A673 (cell line): Measurements from ENCODE around the gene THAP3. TPM values are rescaled to one million over a fixed set of nuclear protein-coding genes. Genes with fewer than 3 reads are reported as not detected.

Experiments
- BruUV-seq: library from RNA; stranded (reverse); fragments of 400-500 nt; replicated peaks from 2 replicates; lab custom pipeline; 2021; lab: Mats Ljungman, UMichigan
- CTCF ChIA-PET: fragments of 300-600 bp; sonication (Branson Sonifier 250); formaldehyde crosslinking; loops from one replicate; lab custom pipeline; 2022; ENCODE audit warnings: antibody characterized with exemption; lab: Charles Lee
- POLR2A ChIA-PET: fragments of 300-600 bp; sonication (Branson Sonifier 250); formaldehyde crosslinking; loops from one replicate; lab custom pipeline; 2022; ENCODE audit warnings: antibody characterized with exemption; ENCODE audit not compliant: low non-redundant PET; lab: Charles Lee
- DNase-seq: peaks from one replicate; pipeline ENCODE4 v3.0.0-alpha.2; 2015; ENCODE audit warnings: low spot score
- H3K27ac ChIP-seq: fragments of 200-600 bp; sonication (generic); 2 replicates; pipeline ENCODE4 v1.5.1; 2016; ENCODE audit warnings: mixed run types, low read depth, mild to moderate bottlenecking, mixed read lengths, antibody characterized with exemption, low read length; ENCODE audit not compliant: poor library complexity, severe bottlenecking
- H3K27me3 ChIP-seq: fragments of 200-600 bp; sonication (generic); replicated peaks from 2 replicates; pipeline ENCODE4 v1.6.1; 2017; ENCODE audit warnings: mixed run types, low read depth, mild to moderate bottlenecking, mixed read lengths, antibody characterized with exemption, low read length; ENCODE audit not compliant: insufficient read depth, poor library complexity
- H3K36me3 ChIP-seq: fragments of 200-600 bp; sonication (generic); 2 replicates; pipeline ENCODE4 v1.6.1; 2016; ENCODE audit warnings: mixed run types, mild to moderate bottlenecking, mixed read lengths, antibody characterized with exemption, low read length; ENCODE audit not compliant: insufficient read depth, poor library complexity, severe bottlenecking
- H3K4me1 ChIP-seq: fragments of 200-600 bp; sonication (generic); 2 replicates; pipeline ENCODE4 v1.6.1; 2017; ENCODE audit warnings: mixed run types, mild to moderate bottlenecking, mixed read lengths, antibody characterized with exemption, low read length; ENCODE audit not compliant: insufficient read depth, poor library complexity, severe bottlenecking
- H3K4me3 ChIP-seq: fragments of 200-600 bp; sonication (generic); 2 replicates; pipeline ENCODE4 v1.5.1; 2016; ENCODE audit warnings: low read depth, mixed run types, mild to moderate bottlenecking, mixed read lengths, low read length; ENCODE audit not compliant: poor library complexity, severe bottlenecking
- H3K9me3 ChIP-seq: fragments of 200-600 bp; sonication (generic); 2 replicates; pipeline ENCODE4 v1.6.1; 2016; ENCODE audit warnings: mixed run types, low read depth, mild to moderate bottlenecking, mixed read lengths, antibody characterized with exemption, low read length; ENCODE audit not compliant: poor library complexity, severe bottlenecking
- EZH2 ChIP-seq: fragments of 200-600 bp; sonication (generic); IDR thresholded peaks from 2 replicates; pipeline ENCODE4 v1.6.1; 2017; ENCODE audit warnings: borderline replicate concordance, low read depth, mild to moderate bottlenecking, mixed read lengths, antibody characterized with exemption, low read length; ENCODE audit not compliant: poor library complexity, severe bottlenecking
- intact Hi-C: fragments of 100-400 bp; cut with micrococcal nuclease; formaldehyde crosslinking; loops from one replicate; pipeline ENCODE4 v1.10.0; 2022; ENCODE audit not compliant: unreplicated experiment
- total RNA-seq: library from RNA; stranded (reverse); gene quantifications from 2 replicates; pipeline ENCODE4 v1.2.3, GENCODE V29; 2021
- TF ChIP-seq, protein P1 (sequence below): fragments of 300-800, 200-600 bp; sonication (generic); conservative IDR thresholded peaks from 2 replicates; pipeline ENCODE4 v1.5.1; 2017; ENCODE audit warnings: low read depth, mild to moderate bottlenecking, antibody characterized with exemption, low read length, moderate library complexity, mixed read lengths

The THAP3 gene
- total RNA-seq, 1 experiment from 2014 or later: 23.6 TPM

DNA sequence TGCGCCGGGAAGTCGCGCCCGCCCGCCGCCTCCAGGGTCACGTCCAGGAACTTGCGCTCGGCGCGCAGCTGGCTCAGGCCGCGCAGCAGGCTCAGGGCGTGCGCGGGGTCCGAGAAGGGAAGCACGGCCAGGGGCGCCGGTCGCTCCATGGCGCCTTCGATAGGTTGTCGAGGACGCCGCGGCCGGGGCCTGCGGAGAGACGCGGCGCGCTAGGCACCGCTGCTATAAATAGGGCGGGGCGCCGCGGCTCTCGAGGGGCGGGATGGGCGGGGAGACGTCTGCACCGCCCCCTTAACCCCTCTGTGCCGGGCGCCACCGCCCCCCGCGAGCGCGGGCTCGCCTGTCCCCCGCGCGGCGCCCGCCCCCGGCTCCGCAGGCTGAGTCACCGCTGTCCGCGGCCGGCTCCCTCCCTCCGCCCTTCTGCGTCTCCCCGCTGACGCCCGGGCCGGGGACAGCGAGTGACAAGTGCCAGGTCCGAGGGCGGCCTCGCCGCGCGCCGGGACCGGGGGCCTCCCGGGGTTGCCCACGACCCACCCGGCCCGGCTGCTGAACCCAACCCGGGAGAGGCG, 21.9 kb upstream of the THAP3 start, which contains the start of gene KLHL21:
TSS of gene KLHL21 (minus strand) at position 201 of the 569 bp plus-strand sequence. CDS start at position 149, 52 bp downstream.
- peak; percentile 93 for DNase-seq
- H3K36me3 ChIP-seq: peaks cover 15% of the 10 kb centered on the region
- intact Hi-C loops: loop anchor here (1.0 kb wide), 1 partner anchor 11 kb away; the partner anchor contains the start of gene PHF13
- peak within 1 kb of the TSS; percentile 83 for H3K27ac ChIP-seq
- ChIA-PET POLR2A (no interaction called here), CTCF (no interaction called here)
- peaks cover 11% of the 10 kb centered on the region for H3K4me1 ChIP-seq
- H3K4me3 ChIP-seq: peak within 1 kb of the TSS; percentile 89
- H3K27me3 ChIP-seq: no peaks in the 10 kb centered on the region
- H3K9me3 ChIP-seq: no peaks in the 10 kb centered on the region
- TF ChIP-seq, protein P1, sequence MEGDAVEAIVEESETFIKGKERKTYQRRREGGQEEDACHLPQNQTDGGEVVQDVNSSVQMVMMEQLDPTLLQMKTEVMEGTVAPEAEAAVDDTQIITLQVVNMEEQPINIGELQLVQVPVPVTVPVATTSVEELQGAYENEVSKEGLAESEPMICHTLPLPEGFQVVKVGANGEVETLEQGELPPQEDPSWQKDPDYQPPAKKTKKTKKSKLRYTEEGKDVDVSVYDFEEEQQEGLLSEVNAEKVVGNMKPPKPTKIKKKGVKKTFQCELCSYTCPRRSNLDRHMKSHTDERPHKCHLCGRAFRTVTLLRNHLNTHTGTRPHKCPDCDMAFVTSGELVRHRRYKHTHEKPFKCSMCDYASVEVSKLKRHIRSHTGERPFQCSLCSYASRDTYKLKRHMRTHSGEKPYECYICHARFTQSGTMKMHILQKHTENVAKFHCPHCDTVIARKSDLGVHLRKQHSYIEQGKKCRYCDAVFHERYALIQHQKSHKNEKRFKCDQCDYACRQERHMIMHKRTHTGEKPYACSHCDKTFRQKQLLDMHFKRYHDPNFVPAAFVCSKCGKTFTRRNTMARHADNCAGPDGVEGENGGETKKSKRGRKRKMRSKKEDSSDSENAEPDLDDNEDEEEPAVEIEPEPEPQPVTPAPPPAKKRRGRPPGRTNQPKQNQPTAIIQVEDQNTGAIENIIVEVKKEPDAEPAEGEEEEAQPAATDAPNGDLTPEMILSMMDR: no peak
- no peak for TF ChIP-seq EZH2
- no TSS peak for BruUV-seq

DNA sequence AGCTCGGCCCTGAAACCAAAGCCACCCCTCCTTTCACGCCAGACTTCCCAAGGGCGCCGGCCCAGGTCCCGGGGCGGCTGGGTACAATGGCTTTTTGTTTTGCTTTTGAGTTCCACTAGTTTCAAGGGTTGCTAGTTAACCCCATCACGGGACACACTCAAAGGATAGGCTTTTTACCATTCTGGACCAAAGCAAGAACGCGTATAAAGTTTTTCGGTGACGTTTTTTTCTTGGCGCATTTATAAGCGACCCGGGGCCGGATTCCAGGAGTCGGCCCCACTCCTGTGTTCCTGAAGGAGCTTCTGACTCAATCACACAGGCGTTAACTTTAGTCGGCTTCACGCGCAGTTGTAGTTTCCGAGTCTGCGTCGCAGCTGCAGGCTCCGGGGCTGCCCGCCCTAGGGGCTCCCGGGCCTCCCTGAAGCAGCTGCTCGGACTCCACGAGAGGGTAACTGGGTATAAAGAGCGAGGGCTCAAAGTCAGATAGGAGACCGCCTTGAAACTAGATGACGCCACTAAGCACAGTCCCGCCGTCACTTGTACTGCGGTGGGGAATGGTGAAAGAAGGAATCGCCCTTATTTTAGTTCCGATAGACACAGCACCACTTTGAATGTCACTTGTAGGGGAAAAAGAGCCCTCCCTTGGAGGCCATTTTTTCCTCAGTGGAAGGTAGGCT, 21.3 kb upstream of the THAP3 start:
- Histone ChIP-seq H3K4me1 (peaks cover 11% of the 10 kb centered on the region), H3K36me3 (peaks cover 12% of the 10 kb centered on the region), H3K4me3 (peak overlapping the region; percentile 89), H3K9me3 (no peaks in the 10 kb centered on the region), H3K27ac (peak overlapping the region; percentile 83), H3K27me3 (no peaks in the 10 kb centered on the region)
- CTCF ChIA-PET: no interaction called here
- BruUV-seq: TSS peak; percentile 87
- TF ChIP-seq, protein P1: no peak
- POLR2A ChIA-PET: no interaction called here
- intact Hi-C loops: no loop called here
- peak; percentile 74 for DNase-seq

DNA sequence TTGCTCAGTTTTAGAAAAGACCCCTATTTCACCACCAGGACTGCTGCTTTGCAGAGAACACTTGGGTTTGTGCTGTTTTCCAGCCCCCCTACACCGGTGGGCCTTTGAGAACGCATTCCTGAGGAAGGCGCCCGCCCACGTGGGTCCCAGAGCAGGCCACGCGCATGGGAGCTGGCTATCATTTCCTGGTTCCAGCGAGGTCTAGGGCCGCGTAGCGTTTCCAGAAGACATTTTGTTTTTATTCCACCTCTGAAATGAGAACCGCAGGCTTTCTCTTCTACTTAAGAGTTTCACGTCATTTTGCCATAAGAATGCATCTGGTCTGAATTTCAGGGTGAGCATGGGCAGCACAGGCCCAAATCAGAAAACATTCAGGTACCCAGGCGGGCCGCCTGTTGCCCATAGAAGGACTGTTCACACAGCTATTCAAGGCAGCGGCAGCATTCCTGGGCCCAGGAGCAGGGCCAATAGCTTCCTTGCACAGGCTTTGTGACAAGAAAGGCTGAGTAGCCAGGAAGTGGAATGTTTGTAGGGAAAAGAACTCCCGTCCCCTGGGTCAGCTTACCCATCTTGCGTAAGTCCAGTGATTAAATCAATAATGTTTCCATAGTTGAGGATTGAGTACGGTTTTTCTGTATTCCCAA, 20.6 kb upstream of the THAP3 start:
- ChIA-PET POLR2A (no interaction called here), CTCF (no interaction called here)
- Histone ChIP-seq H3K27me3 (no peaks in the 10 kb centered on the region), H3K4me1 (peaks cover 11% of the 10 kb centered on the region), H3K9me3 (no peaks in the 10 kb centered on the region), H3K27ac (peak overlapping the region; percentile 83), H3K36me3 (peaks cover 7% of the 10 kb centered on the region), H3K4me3 (peak overlapping the region; percentile 89)
- no peak for TF ChIP-seq EZH2
- TF ChIP-seq, protein P1: no peak
- peak; percentile 22 for DNase-seq
- no TSS peak for BruUV-seq
- intact Hi-C loops: no loop called here
